COLO668 (cell line): ENCODE measurements around the gene LIPN.

Source experiments
- DNase-seq: peaks from one replicate; lab custom pipeline; 2025; ENCODE audit not compliant: unreplicated experiment; lab: John Stamatoyannopoulos, UW

LIPN gene

DNA sequence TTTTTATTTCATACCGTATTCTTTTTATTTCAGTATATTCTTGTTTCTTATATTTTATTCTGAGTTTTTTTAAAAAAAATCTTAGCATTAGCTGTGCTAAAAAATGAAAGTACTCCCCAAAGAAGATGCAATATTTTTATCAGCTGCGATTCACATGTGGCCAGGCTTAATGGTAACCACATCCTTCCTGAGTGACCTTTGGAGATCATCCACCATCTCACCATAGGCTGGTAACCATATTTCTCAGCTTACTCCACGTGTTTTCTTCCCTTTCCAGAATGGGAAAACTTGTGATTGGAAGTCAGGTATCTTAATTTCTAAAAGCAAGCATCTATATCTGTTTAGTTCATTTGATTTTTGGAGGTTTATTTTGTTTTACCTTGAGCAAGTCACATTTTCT, 23.9 kb downstream of the LIPN start:
- no peak for DNase-seq

DNA sequence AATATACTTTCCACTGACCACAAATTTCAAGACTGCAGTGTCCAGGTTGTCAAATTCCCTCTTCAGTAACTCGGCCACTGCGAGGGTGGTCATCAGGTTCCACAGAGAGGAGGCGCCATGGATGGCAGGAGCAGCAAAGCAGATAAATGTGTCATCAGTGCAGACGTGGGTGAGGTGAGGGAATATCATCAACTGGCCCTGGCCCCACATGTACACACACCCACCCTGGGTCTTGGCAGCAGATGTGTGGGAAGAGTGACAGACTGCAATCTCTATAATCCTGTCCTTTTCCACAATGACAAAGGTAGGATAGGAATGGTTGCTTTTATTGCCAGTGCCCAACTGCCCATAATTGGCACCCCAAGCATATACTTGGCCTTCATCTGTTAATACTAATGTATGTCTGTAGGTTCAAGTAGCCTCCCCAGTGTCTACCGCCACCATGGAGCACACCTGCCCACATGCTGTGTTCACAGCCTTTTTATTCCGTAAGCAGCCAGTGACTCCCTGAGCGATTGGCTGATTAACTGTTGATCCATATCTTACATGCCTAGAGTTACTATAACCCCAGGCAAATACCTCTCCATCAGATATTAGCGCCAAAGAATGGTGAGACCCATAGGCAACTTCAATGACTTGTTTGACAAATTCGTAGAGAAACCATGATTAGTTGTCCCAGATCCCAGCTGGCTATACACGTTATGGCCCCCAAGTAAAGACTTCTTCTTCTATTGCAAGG, 26.4 kb downstream of the LIPN start:
- DNase-seq: no peak

- DNase-seq: no peak
These were observed 27.6 kb downstream of the LIPN start for GRCh38 chr10:88787463-88787862.

DNA sequence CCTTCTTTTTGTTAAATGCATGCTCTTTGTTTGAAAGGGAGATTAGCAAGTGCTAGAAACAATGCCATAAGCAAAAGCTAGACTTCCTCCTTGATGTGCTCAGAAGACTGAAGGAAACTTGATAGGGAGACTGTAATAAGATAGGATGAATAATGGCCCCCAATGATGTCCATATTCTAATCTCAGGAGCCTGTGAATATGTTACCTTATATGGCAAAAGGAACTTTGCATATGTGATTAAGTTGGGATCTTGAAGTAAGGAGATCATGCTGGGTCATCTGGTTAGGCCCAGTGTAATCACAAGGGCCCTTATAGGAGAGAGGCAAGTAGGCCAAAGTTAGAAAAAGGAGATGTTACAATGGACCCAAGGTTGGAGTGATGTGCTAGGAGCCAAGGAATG, 29.1 kb downstream of the LIPN start:
- DNase-seq: no peak

DNA sequence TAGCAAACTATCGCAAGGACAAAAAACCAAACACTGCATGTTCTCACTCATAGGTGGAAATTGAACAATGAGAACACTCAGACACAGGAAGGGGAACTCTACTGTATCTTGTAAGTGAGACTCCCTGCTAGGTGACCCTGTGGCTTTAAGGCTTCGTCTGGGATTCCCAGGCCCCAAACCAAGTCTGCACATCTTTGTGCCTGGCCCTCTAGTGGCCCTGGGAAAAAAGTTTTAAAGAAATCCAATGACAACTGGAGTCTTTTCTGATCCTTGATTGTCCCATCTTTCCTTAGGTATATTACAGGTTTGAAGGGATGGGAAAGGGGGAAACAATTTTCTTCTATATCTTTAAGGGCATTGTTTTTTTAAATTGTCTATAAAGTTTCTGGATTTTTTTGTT, 32.1 kb downstream of the LIPN start:
- DNase-seq: peak; percentile 9

DNA sequence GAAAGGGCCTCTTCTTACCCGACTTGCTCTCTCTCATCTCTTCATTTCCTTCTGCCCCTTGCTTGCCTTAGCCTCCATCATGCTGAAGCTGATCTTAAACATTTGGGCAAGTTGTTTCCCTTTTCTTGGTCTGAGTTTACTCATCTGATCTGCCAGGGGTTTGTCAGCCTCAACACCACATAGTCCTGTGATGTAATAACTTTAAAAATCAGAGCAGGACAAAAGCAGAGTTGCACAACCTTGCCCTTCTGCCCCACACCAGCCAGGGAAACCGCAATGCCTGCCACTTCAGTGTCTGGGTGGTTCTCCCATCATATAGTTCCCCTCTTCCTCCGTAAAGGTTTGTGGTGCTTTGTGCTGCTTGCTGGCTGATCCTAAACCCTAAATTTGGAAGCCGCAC, 32.8 kb downstream of the LIPN start:
- no peak for DNase-seq

DNA sequence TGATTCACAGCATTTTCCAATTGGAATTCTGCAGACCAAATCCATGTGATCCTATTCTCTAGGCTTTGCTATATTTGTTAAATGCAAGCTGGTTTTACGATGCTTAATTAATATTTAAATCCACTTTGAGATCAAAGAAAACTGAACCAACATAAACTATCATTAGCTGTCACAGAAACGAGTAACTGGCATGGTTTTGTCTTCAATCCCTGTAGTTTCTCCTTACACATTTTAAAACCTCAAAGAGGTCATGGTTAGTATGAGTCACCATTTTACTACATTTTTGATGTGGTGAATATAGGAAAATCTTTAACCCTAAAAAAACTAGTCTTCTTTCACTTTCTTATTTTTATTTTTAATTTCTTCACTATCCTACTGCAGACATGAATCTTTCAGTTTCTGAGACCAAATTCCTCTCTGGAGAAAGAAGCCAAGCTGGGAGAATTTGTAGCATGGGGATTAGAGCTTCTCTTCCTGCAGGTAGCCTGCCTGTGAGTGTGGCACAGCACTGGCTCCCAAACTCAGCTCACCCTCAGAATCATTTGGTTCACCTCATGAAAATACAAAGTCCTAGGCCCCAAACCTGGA, 34.0 kb downstream of the LIPN start:
- no peak for DNase-seq

DNA sequence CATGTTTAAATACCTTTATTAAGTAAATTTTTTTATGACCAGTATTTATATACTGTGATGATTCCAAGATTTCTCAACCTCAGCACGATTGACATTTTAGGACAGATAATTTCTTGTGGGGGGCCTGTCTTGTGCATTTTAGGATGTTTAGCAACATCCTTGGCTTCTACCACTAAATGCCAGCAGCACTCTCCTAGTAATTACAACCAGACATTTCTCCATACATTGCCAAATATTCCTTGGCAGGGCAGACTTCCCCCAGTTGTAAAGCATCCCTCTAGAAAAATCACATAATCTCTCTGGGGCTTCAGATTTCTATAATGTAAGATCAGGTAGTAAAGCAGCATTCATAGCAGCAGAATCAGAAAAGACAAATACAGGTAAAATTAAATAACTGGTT, 34.9 kb downstream of the LIPN start:
- DNase-seq: no peak

DNA sequence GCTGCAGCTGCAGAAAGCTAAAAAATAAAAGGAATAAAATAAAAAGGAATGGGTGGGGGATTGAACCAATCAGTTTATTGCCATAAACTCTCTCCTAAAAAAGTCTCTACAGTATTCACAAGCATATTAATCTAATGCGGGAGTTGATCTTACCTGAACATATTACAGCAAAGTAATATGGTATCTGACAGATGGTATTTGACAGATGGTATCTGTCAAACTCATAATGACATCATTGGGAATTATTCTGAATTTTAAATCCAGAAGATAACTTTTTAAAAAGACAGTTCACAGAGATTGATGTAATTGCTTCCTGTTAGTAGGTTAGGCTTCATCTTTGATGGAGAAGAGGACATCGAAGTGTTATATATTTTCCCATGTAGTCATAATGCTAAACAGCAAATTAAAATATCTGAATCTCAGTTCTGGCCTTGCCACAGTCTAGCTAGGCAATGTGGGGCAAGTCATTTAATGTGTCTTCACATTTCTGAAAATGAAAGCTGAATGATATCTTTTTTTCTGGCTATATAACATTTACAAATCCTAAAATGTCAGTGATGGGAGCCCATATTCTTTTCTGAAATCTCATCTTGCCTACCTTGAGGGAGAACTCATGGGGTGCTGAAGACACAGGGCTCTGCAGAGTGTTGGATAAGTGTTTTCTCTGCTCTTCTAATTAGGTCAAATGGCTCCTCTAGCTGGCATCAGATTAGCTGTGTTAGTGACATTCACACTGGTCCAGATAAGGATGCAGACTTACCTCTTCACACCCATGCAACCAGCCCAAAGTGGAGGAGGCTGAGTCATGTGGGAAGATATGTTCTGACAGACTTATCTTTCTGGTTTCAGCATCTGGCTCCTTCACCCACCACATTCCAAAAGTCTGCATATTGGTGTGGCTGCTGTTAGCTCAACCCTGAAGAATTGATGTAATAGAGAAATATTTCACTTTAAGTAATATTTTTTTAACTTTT, 40.6 kb downstream of the LIPN start:
- no peak for DNase-seq

DNA sequence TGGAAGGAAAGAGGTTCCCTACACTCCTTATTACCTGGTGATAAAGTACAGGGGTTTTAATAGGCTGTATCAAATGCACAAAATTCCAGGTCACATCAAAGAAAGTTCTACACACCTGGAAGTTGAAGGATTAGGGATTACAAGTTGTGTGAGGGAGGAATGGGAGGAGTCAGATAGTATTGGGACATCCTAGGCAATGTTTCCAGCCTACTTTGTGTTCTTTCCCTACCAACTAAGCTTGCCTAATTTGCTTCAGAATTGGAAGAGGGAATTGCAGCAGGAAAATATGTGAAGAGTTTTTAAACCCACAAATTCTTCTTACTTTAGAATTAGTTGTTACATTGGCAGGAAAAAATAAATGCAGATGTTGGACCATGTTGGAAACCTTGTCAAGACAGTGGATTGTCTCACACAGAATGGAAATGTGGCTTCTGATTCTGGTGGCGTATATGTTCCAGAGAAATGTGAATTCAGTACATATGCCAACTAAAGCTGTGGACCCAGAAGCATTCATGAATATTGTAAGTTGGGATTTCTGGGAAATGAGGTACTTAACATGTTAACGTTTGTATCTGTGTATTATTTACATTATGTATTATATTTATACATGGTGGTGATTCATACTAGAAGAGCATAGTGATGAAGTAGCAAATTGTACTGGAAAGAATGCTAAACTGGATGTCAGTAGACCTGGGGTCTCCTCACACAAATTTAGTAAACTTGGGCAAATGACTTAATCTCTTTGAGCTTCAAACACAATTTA, 42.9 kb downstream of the LIPN start, which contains the start of gene LIPM:
TSS of gene LIPM (plus strand) at position 208 of the 763 bp plus-strand sequence. CDS start at position 375, 167 bp downstream.
- no peak for DNase-seq

GRCh38 chr10:88803641-88804040, 43.8 kb downstream of the LIPN start:
- DNase-seq: no peak

- no peak for DNase-seq
These were observed 44.4 kb downstream of the LIPN start for GRCh38 chr10:88804083-88804812.

DNA sequence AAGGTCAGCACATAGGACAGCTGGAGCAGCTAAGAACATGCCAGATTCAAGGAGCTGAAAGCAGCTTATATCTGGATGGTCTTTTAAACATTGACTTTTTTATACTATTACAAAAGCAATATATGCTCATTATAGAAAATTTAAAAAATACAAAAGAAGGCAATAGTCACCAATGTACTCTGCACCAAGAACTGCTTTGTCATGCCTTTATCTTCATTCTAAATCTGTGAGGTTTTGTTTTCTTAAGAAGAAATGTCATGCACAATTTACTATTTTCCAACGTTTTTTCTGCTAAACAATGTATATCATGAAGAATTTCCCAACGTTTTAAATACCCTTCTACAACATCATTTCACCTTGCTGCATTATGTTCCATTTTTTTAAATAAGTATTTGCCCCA, 45.5 kb downstream of the LIPN start:
- no peak for DNase-seq

GRCh38 chr10:88805924-88806323, 46.1 kb downstream of the LIPN start:
- no peak for DNase-seq

GRCh38 chr10:88809621-88810020, 49.8 kb downstream of the LIPN start:
- no peak for DNase-seq

GRCh38 chr10:88810196-88810961, 50.6 kb downstream of the LIPN start:
- DNase-seq: peak; percentile 13

- DNase-seq: no peak
These were observed 53.4 kb downstream of the LIPN start for GRCh38 chr10:88813200-88813599.

DNA sequence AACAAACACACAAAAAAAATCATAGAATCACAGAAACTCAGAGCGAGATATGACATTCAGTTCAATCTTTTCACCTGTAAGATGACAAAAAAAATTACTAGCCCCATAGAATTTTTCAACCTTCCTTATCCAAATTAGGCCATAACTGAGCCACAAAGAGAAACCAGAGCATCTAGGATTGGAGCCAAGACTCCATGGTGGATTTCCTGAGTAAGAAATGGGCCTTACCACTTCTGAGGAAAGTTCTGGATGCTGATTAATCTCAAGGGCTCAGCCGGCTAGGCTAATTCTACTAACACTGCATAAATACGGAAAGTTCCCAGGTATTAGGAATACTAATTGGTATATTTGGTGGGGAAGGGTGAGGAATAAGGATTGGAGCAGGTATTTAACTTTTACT, 59.5 kb downstream of the LIPN start:
- no peak for DNase-seq

GRCh38 chr10:88820748-88821401, 61.1 kb downstream of the LIPN start:
- DNase-seq: no peak
